Measurements from ENCODE around the gene SEM1. TPM values are rescaled to one million over a fixed set of nuclear protein-coding genes. Genes with fewer than 3 reads are reported as not detected.

The SEM1 gene
- total and polyA plus RNA-seq, 9 donors, result 20.5 to 308 (median 45.9) TPM

GRCh38 chr7:96658022-96658412 is 51.6 kb downstream of the SEM1 start:
- no peak for DNase-seq
- Histone ChIP-seq H3K27ac (no peak overlapping the region), H3K36me3 (no peaks in the 10 kb centered on the region), H3K4me1 (ENCODE audit: insufficient read depth) (no peaks in the 10 kb centered on the region), H3K27me3 (no peaks in the 10 kb centered on the region), H3K4me3 (no peak overlapping the region), H3K9me3 (no peaks in the 10 kb centered on the region)
- intact Hi-C loops (cut with DNase I), result no loop called here
- 86 to 95% (median 87%) methylated on average over 2 of the region's 2 CpGs for WGBS, 3 donors
- TF ChIP-seq POLR2A (IDR thresholded peaks at IDR 0.05) (no peak), EP300 (IDR thresholded peaks at IDR 0.05) (no peak), CTCF (IDR thresholded peaks at IDR 0.05) (no peak)

GRCh38 chr7:96657347-96658021 is 52.2 kb downstream of the SEM1 start:
- Histone ChIP-seq H3K4me1 (ENCODE audit: insufficient read depth) (no peaks in the 10 kb centered on the region), H3K36me3 (no peaks in the 10 kb centered on the region), H3K9me3 (no peaks in the 10 kb centered on the region), H3K27ac (no peak overlapping the region), H3K27me3 (no peaks in the 10 kb centered on the region), H3K4me3 (no peak overlapping the region)
- no peak for DNase-seq
- intact Hi-C loops (cut with DNase I), result no loop called here
- TF ChIP-seq CTCF (IDR thresholded peaks at IDR 0.05) (no peak), POLR2A (IDR thresholded peaks at IDR 0.05) (no peak), EP300 (IDR thresholded peaks at IDR 0.05) (no peak)
- 80 to 85% (median 84%) methylated on average over 7 of the region's 7 CpGs for WGBS, 3 donors

- TF ChIP-seq CTCF (IDR thresholded peaks at IDR 0.05) (no peak), POLR2A (IDR thresholded peaks at IDR 0.05) (no peak)
- intact Hi-C loops (cut with DNase I), result no loop called here
- Histone ChIP-seq H3K27me3 (no peaks in the 10 kb centered on the region), H3K4me1 (ENCODE audit: insufficient read depth) (no peaks in the 10 kb centered on the region), H3K27ac (no peak overlapping the region), H3K4me3 (no peak overlapping the region), H3K9me3 (no peaks in the 10 kb centered on the region), H3K36me3 (no peaks in the 10 kb centered on the region)
- no peak for DNase-seq
- 79 to 87% (median 83%) methylated on average over 2 of the region's 2 CpGs for WGBS, 3 donors
Observed at GRCh38 chr7:96655956-96656355, 53.7 kb downstream of the SEM1 start.

GRCh38 chr7:96654630-96655188 is 54.9 kb downstream of the SEM1 start:
- DNase-seq, result no peak
- no peak for TF ChIP-seq POLR2A (IDR thresholded peaks at IDR 0.05)
- no peak for TF ChIP-seq CTCF (IDR thresholded peaks at IDR 0.05)
- TF ChIP-seq EP300 (IDR thresholded peaks at IDR 0.05), result no peak
- no peaks in the 10 kb centered on the region for H3K9me3 ChIP-seq
- H3K4me3 ChIP-seq, result no peak overlapping the region
- no peaks in the 10 kb centered on the region for H3K4me1 ChIP-seq (ENCODE audit: insufficient read depth)
- H3K36me3 ChIP-seq, result no peaks in the 10 kb centered on the region
- H3K27me3 ChIP-seq, result no peaks in the 10 kb centered on the region
- no peak overlapping the region for H3K27ac ChIP-seq
- intact Hi-C loops (cut with DNase I), result no loop called here
- 85 to 94% (median 94%) methylated on average over 4 of the region's 4 CpGs for WGBS, 3 donors

Data from ovary (tissue), 9 donors.